Measurements from ENCODE around the gene ZNF576. TPM values are rescaled to one million over a fixed set of nuclear protein-coding genes. Genes with fewer than 3 reads are reported as not detected.

The ZNF576 gene
- total RNA-seq, 1 donor from 2014 or later, result 6.8 TPM

DNA sequence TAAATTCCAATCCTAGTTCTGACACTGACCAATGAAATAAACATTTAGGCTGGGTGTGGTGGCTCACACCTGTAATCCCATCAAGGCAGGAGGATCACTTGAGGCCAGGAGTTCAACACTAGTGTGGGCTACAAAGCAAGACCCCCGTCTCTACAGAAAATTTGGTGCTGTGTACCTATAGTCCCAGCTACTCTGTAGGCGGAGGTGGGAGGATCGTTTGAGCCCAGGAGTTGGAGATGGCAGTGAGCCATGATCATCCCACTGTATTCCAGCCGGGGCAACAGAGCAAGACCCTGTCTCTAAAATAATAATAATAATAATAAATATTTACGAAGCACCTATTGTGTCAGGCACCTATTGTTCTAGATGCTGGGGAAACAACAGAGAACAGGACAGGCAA is 7.1 kb upstream of the ZNF576 start:
- H3K4me3 ChIP-seq (ENCODE audit: low read length in 3 of 3), result no peak overlapping the region
- no peak overlapping the region for H3K27ac ChIP-seq (ENCODE audit: low read depth, low read length)
- no peak overlapping the region for H3K9ac ChIP-seq (ENCODE audit: low read depth in 1 of 3, low read length in 3 of 3)
- no peaks in the 10 kb centered on the region for H3K9me3 ChIP-seq (ENCODE audit: control insufficient read depth in 3 of 3, low read length in 3 of 3)
- peaks cover 7 to 12% (median 9%) of the 10 kb centered on the region in 3 donors for H3K4me1 ChIP-seq (ENCODE audit: control insufficient read depth in 3 of 3, insufficient read depth in 3 of 3, low read length in 3 of 3)
- H3K36me3 ChIP-seq (ENCODE audit: control insufficient read depth in 3 of 3, insufficient read depth in 3 of 3, low read length in 3 of 3), result peaks cover 26 to 38% (median 32%) of the 10 kb centered on the region in 3 donors
- H3K27me3 ChIP-seq (ENCODE audit: control insufficient read depth in 3 of 3, insufficient read depth in 3 of 3, low read length in 3 of 3), result no peaks in the 10 kb centered on the region

DNA sequence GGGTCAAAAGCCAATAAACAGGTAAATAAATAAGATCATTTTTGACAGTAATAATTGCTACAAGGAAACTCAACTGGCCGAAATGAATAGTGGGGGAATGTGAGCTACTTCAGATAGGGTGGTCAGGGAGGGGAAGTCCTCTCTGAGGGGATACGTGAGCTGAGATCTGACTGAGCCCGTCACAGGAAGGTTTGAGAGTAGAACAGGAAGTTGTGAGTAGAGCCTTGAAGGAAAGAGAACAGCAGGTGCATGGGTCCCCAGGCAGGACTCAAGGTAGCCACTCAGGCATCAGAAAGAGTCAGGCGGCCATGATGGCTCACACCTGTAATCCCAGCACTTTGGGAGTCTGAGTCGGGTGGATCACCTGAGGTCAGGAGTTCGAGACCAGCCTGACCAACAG is 6.7 kb upstream of the ZNF576 start:
- Histone ChIP-seq H3K27me3 (ENCODE audit: control insufficient read depth in 3 of 3, insufficient read depth in 3 of 3, low read length in 3 of 3) (no peaks in the 10 kb centered on the region), H3K9me3 (ENCODE audit: control insufficient read depth in 3 of 3, low read length in 3 of 3) (no peaks in the 10 kb centered on the region), H3K9ac (ENCODE audit: low read depth in 1 of 3, low read length in 3 of 3) (no peak overlapping the region), H3K36me3 (ENCODE audit: control insufficient read depth in 3 of 3, insufficient read depth in 3 of 3, low read length in 3 of 3) (peaks cover 26 to 38% (median 32%) of the 10 kb centered on the region in 3 donors), H3K4me1 (ENCODE audit: control insufficient read depth in 3 of 3, insufficient read depth in 3 of 3, low read length in 3 of 3) (peaks cover 10 to 16% (median 13%) of the 10 kb centered on the region in 3 donors), H3K4me3 (ENCODE audit: low read length in 3 of 3) (no peak overlapping the region), H3K27ac (ENCODE audit: low read depth, low read length) (no peak overlapping the region)

DNA sequence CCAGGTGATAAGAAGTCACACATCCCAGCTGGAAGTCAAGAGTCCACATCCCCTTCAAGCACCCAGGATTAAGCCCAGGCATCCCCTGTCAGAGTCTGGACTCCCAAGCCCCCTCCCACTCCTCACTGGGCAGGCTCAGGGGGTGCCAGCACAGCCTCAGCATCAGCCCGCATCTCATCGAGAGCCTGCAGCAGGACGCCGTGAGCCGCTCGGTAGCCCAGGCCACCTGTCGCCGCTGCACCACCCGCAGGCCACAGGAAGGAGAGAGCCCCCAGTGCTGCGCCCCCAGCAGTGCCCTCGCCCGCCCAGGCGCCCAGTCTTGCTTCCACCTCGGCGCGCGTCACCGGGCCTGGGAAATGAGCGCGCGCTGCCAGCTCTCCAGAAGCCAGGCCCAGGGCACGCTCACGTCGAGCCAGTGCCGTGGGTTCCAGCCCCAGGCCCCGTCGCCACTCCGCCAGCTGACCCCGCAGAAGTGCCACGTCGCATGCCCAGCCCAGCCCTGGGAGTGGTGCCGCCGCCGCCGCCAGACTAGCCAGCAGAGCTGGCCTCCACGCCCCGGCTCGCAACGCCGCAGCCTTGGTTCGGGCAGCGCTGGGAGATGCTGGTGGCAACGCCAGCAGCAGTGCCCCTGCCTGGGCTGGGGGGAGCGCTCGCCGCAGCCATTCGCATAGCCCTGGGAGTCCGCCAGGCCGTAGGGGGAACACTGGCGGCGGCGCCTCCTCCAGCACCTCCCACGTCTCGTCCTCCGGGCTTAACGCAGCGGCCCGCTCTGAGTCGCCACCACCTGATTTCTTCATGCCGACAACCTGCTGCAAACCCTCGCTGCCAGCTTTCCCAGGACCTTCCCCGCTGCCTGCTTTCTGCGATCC is 4.3 kb upstream of the ZNF576 start:
- Histone ChIP-seq H3K9me3 (ENCODE audit: control insufficient read depth in 3 of 3, low read length in 3 of 3) (no peaks in the 10 kb centered on the region), H3K9ac (ENCODE audit: low read depth in 1 of 3, low read length in 3 of 3) (no peak overlapping the region), H3K27ac (ENCODE audit: low read depth, low read length) (no peak overlapping the region), H3K36me3 (ENCODE audit: control insufficient read depth in 3 of 3, insufficient read depth in 3 of 3, low read length in 3 of 3) (peaks cover 22 to 28% (median 26%) of the 10 kb centered on the region in 3 donors), H3K4me1 (ENCODE audit: control insufficient read depth in 3 of 3, insufficient read depth in 3 of 3, low read length in 3 of 3) (peaks cover 23 to 35% (median 28%) of the 10 kb centered on the region in 3 donors), H3K27me3 (ENCODE audit: control insufficient read depth in 3 of 3, insufficient read depth in 3 of 3, low read length in 3 of 3) (no peaks in the 10 kb centered on the region), H3K4me3 (ENCODE audit: low read length in 3 of 3) (no peak overlapping the region)

DNA sequence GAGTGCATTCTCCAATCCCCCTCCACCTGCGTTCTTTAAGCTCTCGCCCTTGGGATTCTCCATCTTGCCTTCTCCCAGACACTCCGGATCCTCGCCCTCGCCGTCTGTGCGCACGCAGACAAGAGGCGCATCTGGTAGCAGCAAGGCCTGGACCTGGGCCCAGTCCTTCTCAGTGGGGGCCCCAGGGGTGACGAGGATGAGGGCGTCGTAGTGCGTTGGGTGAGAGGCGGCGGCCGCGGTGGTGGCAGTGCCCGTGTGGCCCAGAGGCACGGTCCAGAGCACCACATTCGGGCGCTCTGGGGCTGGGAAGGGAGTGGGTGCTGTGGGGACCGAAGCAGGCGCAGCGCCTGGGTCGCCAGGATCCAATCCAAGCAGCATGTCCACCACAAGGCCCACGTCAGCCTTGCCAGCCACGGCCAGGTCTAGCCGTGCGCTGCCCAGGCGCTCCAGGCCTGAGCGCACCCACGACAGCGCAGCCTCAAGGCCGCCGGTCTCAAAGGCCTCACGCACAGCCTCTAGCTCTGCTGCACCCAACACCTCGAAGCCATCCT is 3.5 kb upstream of the ZNF576 start:
- Histone ChIP-seq H3K4me1 (ENCODE audit: control insufficient read depth in 3 of 3, insufficient read depth in 3 of 3, low read length in 3 of 3) (peaks cover 30 to 42% (median 36%) of the 10 kb centered on the region in 3 donors), H3K27me3 (ENCODE audit: control insufficient read depth in 3 of 3, insufficient read depth in 3 of 3, low read length in 3 of 3) (no peaks in the 10 kb centered on the region), H3K27ac (ENCODE audit: low read depth, low read length) (no peak overlapping the region), H3K9ac (ENCODE audit: low read depth in 1 of 3, low read length in 3 of 3) (no peak overlapping the region), H3K36me3 (ENCODE audit: control insufficient read depth in 3 of 3, insufficient read depth in 3 of 3, low read length in 3 of 3) (peaks cover 22 to 28% (median 26%) of the 10 kb centered on the region in 3 donors), H3K4me3 (ENCODE audit: low read length in 3 of 3) (no peak overlapping the region), H3K9me3 (ENCODE audit: control insufficient read depth in 3 of 3, low read length in 3 of 3) (no peaks in the 10 kb centered on the region)

DNA sequence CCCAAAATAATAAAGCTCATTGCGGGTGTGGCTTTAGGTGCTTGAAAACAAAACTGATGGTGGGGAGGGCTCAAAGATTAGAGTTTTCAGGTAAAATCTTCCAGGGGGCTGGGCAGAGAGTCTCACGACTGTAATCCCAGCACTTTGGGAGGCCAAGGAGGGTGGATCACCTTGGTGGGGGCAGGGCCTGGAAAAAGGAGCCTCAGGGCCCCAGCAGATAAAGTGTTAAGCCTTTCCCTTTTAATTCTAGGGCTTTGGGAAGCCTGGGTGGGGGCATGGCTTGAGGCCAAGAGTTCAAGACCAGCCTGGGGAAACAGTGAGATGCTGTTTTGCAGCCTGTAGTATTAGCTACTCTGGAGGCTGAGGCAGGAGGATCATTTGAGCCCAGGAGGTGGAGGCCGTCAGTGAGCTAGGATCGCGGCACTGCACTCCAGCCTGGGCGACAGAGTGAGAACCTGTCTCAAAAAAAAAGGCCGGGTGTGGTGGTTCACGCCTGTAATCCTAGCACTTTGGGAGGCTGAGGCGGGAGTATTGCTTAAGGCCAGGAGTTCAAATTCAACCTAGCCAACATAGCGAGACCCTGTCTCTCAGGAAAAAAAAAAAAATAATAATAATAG is 2.2 kb upstream of the ZNF576 start:
- Histone ChIP-seq H3K9me3 (ENCODE audit: control insufficient read depth in 3 of 3, low read length in 3 of 3) (no peaks in the 10 kb centered on the region), H3K27me3 (ENCODE audit: control insufficient read depth in 3 of 3, insufficient read depth in 3 of 3, low read length in 3 of 3) (no peaks in the 10 kb centered on the region), H3K9ac (ENCODE audit: low read depth in 1 of 3, low read length in 3 of 3) (peak overlapping the region; percentile 86 to 91 (median 87)), H3K4me3 (ENCODE audit: low read length in 3 of 3) (peak overlapping the region in 2 of 3 donors; percentile 85 to 94), H3K36me3 (ENCODE audit: control insufficient read depth in 3 of 3, insufficient read depth in 3 of 3, low read length in 3 of 3) (peaks cover 29 to 33% (median 32%) of the 10 kb centered on the region in 3 donors), H3K4me1 (ENCODE audit: control insufficient read depth in 3 of 3, insufficient read depth in 3 of 3, low read length in 3 of 3) (peaks cover 32 to 48% (median 37%) of the 10 kb centered on the region in 3 donors), H3K27ac (ENCODE audit: low read depth, low read length) (peak overlapping the region; percentile 99)

DNA sequence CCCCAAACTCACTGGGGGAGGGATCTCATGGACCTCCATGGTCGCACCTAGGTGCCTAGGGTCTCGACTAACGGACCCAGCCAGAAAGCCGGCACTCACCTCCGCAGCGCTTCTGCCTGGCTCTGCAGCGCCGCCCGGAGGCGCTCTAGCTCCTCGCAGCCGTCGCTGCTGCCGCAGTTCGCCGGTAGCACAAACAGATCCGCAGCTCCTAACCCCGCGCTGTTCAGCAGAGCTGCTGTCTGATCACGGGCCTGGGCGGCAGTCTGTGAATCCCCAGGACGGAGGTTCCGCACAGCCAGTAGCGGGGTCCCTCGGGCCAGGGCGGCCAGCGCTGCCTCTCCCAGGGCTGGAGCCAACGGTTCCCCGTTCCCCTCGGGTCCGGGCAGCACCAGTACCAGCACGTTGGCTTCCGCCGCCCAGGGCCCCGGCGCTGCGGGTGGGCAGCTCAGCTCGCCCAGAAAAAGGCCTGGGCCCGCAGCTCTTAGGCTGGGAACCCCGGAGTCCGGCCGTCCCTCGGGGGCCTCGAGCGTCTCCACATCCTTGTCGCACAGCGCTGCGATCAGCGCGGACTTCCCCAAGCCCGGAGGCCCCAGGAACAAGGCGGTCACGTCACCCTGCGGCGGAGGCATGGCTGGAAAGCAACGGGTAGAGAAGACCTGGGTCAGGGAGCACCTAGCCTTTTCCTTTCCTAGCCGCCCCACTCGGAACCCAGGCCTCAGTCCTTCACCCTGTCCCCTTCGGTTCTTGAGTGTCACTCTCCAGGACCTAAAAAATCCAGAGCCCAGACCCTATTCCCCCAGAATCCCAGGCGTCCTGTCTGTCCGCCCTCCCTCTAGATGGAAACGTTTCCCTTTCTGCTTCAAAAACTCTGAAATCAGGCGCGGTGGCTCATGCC is 1.4 kb upstream of the ZNF576 start:
- H3K4me3 ChIP-seq (ENCODE audit: low read length in 3 of 3), result peak overlapping the region; percentile 82 to 94 (median 85)
- peak overlapping the region; percentile 86 to 91 (median 87) for H3K9ac ChIP-seq (ENCODE audit: low read depth in 1 of 3, low read length in 3 of 3)
- no peaks in the 10 kb centered on the region for H3K27me3 ChIP-seq (ENCODE audit: control insufficient read depth in 3 of 3, insufficient read depth in 3 of 3, low read length in 3 of 3)
- peaks cover 32 to 37% (median 33%) of the 10 kb centered on the region in 3 donors for H3K36me3 ChIP-seq (ENCODE audit: control insufficient read depth in 3 of 3, insufficient read depth in 3 of 3, low read length in 3 of 3)
- no peaks in the 10 kb centered on the region for H3K9me3 ChIP-seq (ENCODE audit: control insufficient read depth in 3 of 3, low read length in 3 of 3)
- peaks cover 32 to 48% (median 37%) of the 10 kb centered on the region in 3 donors for H3K4me1 ChIP-seq (ENCODE audit: control insufficient read depth in 3 of 3, insufficient read depth in 3 of 3, low read length in 3 of 3)
- peak overlapping the region; percentile 99 for H3K27ac ChIP-seq (ENCODE audit: low read depth, low read length)

DNA sequence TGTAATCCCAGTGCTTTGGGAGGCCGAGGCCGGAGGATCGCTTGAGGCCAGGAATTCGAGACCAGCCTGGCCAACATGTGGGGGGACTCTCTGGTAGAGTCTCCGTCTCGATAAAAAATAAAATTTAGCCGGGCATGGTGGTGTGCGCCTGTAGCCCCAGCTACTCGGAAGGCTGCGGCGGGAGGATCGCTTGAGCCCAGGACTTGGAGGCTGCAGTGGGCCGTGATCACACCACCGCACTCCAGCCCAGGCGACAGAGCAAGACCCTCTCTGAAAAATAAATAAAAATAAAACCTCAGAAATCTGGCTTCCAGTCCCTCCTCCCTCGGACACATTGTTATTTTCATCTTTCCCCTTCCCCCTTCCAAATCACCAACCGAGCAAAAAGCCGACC is 793 bp upstream of the ZNF576 start:
- H3K4me1 ChIP-seq (ENCODE audit: control insufficient read depth in 3 of 3, insufficient read depth in 3 of 3, low read length in 3 of 3), result peaks cover 32 to 48% (median 37%) of the 10 kb centered on the region in 3 donors
- peak overlapping the region; percentile 99 for H3K27ac ChIP-seq (ENCODE audit: low read depth, low read length)

DNA sequence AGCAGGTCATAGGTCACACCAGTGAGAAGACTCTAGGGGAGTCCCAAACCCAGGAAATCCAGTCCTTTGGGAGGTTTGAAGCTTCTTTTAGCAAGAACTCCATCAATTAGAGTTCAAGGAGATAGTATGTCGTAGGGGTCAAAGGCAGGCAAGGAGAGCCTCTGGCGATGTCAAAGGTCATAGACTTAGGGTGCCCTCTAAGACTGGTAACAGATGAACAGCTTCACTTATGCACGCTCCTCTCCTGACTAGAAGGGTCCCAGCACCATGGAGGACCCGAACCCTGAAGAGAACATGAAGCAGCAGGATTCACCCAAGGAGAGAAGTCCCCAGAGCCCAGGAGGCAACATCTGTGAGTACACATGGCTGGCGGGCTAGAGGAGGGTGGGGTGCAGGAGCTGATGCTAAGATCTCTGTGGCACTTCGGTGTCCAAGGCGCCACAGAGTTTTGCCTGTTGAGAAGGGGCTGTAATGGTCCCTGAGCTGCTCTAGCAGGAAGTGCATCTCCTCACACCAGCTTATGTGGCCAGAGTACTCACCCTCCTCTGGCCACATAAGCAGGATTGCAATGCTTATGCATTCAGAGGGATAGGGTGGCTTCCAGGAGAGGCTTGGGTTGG is 557 bp downstream of the ZNF576 start:
- Histone ChIP-seq H3K27ac (ENCODE audit: low read depth, low read length) (peak overlapping the region; percentile 99), H3K27me3 (ENCODE audit: control insufficient read depth in 3 of 3, insufficient read depth in 3 of 3, low read length in 3 of 3) (no peaks in the 10 kb centered on the region), H3K4me3 (ENCODE audit: low read length in 3 of 3) (peak overlapping the region; percentile 94 to 99 (median 96)), H3K9me3 (ENCODE audit: control insufficient read depth in 3 of 3, low read length in 3 of 3) (no peaks in the 10 kb centered on the region), H3K9ac (ENCODE audit: low read depth in 1 of 3, low read length in 3 of 3) (peak overlapping the region; percentile 98 to 99 (median 98)), H3K4me1 (ENCODE audit: control insufficient read depth in 3 of 3, insufficient read depth in 3 of 3, low read length in 3 of 3) (peaks cover 32 to 48% (median 37%) of the 10 kb centered on the region in 3 donors), H3K36me3 (ENCODE audit: control insufficient read depth in 3 of 3, insufficient read depth in 3 of 3, low read length in 3 of 3) (peaks cover 23 to 39% (median 28%) of the 10 kb centered on the region in 3 donors)

More for the DNA sequence above, 793 bp upstream of the ZNF576 start:
- Histone ChIP-seq H3K36me3 (ENCODE audit: control insufficient read depth in 3 of 3, insufficient read depth in 3 of 3, low read length in 3 of 3) (peaks cover 28 to 38% (median 32%) of the 10 kb centered on the region in 3 donors), H3K27me3 (ENCODE audit: control insufficient read depth in 3 of 3, insufficient read depth in 3 of 3, low read length in 3 of 3) (no peaks in the 10 kb centered on the region), H3K9ac (ENCODE audit: low read depth in 1 of 3, low read length in 3 of 3) (peak overlapping the region; percentile 86 to 91 (median 87)), H3K9me3 (ENCODE audit: control insufficient read depth in 3 of 3, low read length in 3 of 3) (no peaks in the 10 kb centered on the region), H3K4me3 (ENCODE audit: low read length in 3 of 3) (peak overlapping the region; percentile 82 to 94 (median 85))

DNA sequence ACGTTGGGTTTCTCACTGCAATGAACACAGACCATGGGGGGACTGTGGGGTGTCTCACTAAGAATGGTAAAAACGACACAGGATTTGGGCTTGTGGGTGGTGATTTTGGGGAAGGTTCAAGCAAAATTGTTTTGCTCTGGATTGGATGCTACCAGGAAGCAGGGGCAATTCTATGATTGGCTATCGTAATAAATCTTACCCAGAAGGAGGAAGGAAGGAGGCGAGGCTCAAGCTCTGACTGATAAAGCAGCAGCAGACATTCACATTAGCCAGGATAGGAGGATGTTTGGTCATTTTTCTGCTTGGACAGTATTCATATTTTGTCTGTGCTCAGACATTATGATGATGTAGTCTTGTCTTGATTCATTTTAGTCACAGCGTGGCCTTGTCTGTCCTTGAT is 1.5 kb downstream of the ZNF576 start:
- no peak overlapping the region for H3K27ac ChIP-seq (ENCODE audit: low read depth, low read length)
- no peaks in the 10 kb centered on the region for H3K27me3 ChIP-seq (ENCODE audit: control insufficient read depth in 3 of 3, insufficient read depth in 3 of 3, low read length in 3 of 3)
- peaks cover 18 to 34% (median 19%) of the 10 kb centered on the region in 3 donors for H3K36me3 ChIP-seq (ENCODE audit: control insufficient read depth in 3 of 3, insufficient read depth in 3 of 3, low read length in 3 of 3)
- H3K9me3 ChIP-seq (ENCODE audit: control insufficient read depth in 3 of 3, low read length in 3 of 3), result no peaks in the 10 kb centered on the region
- H3K4me1 ChIP-seq (ENCODE audit: control insufficient read depth in 3 of 3, insufficient read depth in 3 of 3, low read length in 3 of 3), result peaks cover 32 to 48% (median 37%) of the 10 kb centered on the region in 3 donors
- H3K9ac ChIP-seq (ENCODE audit: low read depth in 1 of 3, low read length in 3 of 3), result peak overlapping the region in 2 of 3 donors; percentile 98 to 99
- peak overlapping the region; percentile 94 to 99 (median 96) for H3K4me3 ChIP-seq (ENCODE audit: low read length in 3 of 3)
